ENCODE results near the gene MEIS1.

MEIS1 gene

GRCh38 chr2:66457545-66457944 is 22.6 kb downstream of the MEIS1 start:
- DNase-seq (ENCODE audit: extremely low read depth, insufficient read length): no peak

GRCh38 chr2:66460031-66460430 is 25.1 kb downstream of the MEIS1 start:
- TF ChIP-seq, protein P1, sequence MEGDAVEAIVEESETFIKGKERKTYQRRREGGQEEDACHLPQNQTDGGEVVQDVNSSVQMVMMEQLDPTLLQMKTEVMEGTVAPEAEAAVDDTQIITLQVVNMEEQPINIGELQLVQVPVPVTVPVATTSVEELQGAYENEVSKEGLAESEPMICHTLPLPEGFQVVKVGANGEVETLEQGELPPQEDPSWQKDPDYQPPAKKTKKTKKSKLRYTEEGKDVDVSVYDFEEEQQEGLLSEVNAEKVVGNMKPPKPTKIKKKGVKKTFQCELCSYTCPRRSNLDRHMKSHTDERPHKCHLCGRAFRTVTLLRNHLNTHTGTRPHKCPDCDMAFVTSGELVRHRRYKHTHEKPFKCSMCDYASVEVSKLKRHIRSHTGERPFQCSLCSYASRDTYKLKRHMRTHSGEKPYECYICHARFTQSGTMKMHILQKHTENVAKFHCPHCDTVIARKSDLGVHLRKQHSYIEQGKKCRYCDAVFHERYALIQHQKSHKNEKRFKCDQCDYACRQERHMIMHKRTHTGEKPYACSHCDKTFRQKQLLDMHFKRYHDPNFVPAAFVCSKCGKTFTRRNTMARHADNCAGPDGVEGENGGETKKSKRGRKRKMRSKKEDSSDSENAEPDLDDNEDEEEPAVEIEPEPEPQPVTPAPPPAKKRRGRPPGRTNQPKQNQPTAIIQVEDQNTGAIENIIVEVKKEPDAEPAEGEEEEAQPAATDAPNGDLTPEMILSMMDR (IDR thresholded peaks at IDR 0.05; ENCODE audit: insufficient read depth, low read length, poor library complexity, severe bottlenecking): no peak
- peaks cover 2% of the 10 kb centered on the region; the same call in 1 of the 2 replicates for H3K27me3 ChIP-seq (replicated peaks; ENCODE audit: control insufficient read depth, insufficient read depth, low read length)
- DNase-seq (ENCODE audit: extremely low read depth, insufficient read length): no peak
- H3K36me3 ChIP-seq (ENCODE audit: control insufficient read depth, insufficient read depth, low read length): no peaks in the 10 kb centered on the region
- H3K4me3 ChIP-seq (replicated peaks; ENCODE audit: low read depth, low read length): no peak overlapping the region

More at GRCh38 chr2:66457545-66457944, 22.6 kb downstream of the MEIS1 start:
- Histone ChIP-seq H3K36me3 (ENCODE audit: control insufficient read depth, insufficient read depth, low read length) (no peaks in the 10 kb centered on the region), H3K4me3 (replicated peaks; ENCODE audit: low read depth, low read length) (no peak overlapping the region), H3K27me3 (replicated peaks; ENCODE audit: control insufficient read depth, insufficient read depth, low read length) (peaks cover 2% of the 10 kb centered on the region; the same call in 1 of the 2 replicates)
- TF ChIP-seq, protein P1 (IDR thresholded peaks at IDR 0.05; ENCODE audit: insufficient read depth, low read length, poor library complexity, severe bottlenecking): no peak

GRCh38 chr2:66461001-66461663 is 26.2 kb downstream of the MEIS1 start:
- Histone ChIP-seq H3K27me3 (replicated peaks; ENCODE audit: control insufficient read depth, insufficient read depth, low read length) (peaks cover 2% of the 10 kb centered on the region; the same call in 1 of the 2 replicates), H3K36me3 (ENCODE audit: control insufficient read depth, insufficient read depth, low read length) (no peaks in the 10 kb centered on the region), H3K4me3 (replicated peaks; ENCODE audit: low read depth, low read length) (no peak overlapping the region)
- TF ChIP-seq, protein P1 (IDR thresholded peaks at IDR 0.05; ENCODE audit: insufficient read depth, low read length, poor library complexity, severe bottlenecking): no peak
- no peak for DNase-seq (ENCODE audit: extremely low read depth, insufficient read length)

- Histone ChIP-seq H3K4me3 (replicated peaks; ENCODE audit: low read depth, low read length) (no peak overlapping the region), H3K27me3 (replicated peaks; ENCODE audit: control insufficient read depth, insufficient read depth, low read length) (peaks cover 2% of the 10 kb centered on the region; the same call in 1 of the 2 replicates), H3K36me3 (ENCODE audit: control insufficient read depth, insufficient read depth, low read length) (no peaks in the 10 kb centered on the region)
- TF ChIP-seq, protein P1 (IDR thresholded peaks at IDR 0.05; ENCODE audit: insufficient read depth, low read length, poor library complexity, severe bottlenecking): no peak
- DNase-seq (ENCODE audit: extremely low read depth, insufficient read length): no peak
Observed at GRCh38 chr2:66461664-66462500, 27.0 kb downstream of the MEIS1 start.

GRCh38 chr2:66462501-66462825 is 27.5 kb downstream of the MEIS1 start:
- TF ChIP-seq, protein P1 (IDR thresholded peaks at IDR 0.05; ENCODE audit: insufficient read depth, low read length, poor library complexity, severe bottlenecking): no peak
- no peaks in the 10 kb centered on the region for H3K36me3 ChIP-seq (ENCODE audit: control insufficient read depth, insufficient read depth, low read length)
- no peak for DNase-seq (ENCODE audit: extremely low read depth, insufficient read length)
- peaks cover 2% of the 10 kb centered on the region; the same call in 1 of the 2 replicates for H3K27me3 ChIP-seq (replicated peaks; ENCODE audit: control insufficient read depth, insufficient read depth, low read length)
- no peak overlapping the region for H3K4me3 ChIP-seq (replicated peaks; ENCODE audit: low read depth, low read length)

All from GM06990 (cell line).